ENCODE measurements around the gene SDR39U1.

The SDR39U1 gene

DNA sequence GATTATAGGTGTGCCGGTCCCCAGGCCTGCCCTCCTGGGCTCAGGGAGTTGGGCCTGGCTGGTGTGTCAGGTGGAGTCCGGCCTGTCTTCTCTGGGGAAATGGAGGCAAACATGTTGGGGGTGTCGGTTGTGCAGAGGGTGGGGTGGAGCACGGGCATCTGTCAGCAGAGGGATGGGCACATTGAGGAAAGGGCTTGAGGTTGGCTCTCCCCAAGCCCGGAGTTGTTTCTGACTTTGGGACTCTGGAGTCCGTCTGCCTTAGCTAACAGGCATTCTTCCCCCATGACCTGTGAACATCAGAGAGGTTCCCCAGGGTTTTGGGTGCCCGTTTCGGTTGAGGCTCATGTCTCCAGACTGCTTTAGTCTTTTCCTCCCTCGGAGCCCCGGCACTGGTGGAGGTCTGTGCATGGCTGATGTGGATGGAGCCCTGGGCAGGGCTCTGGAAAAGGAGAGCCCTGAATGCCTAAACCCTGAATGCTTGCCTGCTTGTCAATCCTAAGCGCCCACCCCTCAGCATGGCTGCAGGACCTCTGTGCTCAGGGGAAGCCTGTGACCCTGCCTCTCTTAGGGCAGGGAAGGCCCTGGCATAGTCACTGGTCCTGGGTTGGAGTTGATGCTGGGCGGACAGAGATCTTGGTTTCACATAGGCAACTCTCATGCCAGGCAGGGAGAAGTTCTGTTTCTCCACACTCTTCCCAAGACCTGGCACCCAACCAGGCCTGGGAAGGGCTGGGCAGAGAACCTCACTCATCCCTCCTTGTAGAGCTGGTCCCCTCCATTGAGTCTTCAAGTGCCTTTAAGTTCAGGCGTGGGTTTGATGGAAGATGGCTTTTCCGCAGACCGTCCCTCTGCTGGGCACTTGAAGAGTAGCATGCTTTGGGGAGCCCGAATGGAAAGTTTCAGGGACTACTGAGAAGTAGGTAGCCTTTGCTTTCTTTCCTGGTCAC is 30.9 kb downstream of the SDR39U1 start:
- no peak for DNase-seq (ENCODE audit: low read depth in 2 of 2)

DNA sequence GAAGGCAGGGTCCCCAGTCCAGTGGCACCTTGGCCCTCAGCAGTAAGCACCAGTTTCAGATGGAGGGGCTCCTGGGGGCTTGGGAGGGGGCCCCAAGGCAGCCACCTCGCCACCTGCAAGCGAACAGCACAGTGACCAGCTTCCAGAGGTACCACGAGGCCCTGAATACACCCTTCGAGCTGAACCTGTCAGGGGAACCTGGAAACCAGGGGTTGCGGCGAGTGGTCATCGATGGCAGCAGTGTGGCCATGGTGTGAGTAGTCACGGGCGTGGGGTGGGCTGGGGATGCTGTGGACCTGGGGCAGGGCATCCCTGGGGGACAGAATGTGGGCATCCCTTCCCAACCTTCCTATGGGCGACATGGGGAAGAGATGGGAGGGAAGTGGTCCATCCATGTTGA is 32.6 kb downstream of the SDR39U1 start:
- DNase-seq (ENCODE audit: low read depth in 2 of 2), result no peak

DNA sequence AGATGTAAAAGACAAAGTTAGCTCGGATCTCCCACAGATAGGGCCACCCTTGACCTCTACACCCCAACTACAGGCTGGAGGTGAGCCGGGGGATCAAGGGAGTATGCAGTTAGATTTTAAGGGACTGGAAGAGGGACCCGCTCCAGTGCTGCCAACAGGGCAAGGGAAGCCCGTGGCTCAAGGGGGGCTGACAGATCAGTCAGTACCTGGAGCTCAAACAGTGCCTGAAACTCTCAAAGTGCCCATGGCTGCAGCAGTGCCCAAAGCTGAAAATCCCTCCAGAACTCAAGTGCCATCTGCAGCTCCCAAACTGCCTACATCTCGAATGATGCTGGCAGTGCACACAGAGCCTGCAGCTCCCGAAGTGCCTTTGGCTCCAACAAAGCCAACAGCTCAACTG is 33.4 kb downstream of the SDR39U1 start:
- no peak for DNase-seq (ENCODE audit: low read depth in 2 of 2)

DNA sequence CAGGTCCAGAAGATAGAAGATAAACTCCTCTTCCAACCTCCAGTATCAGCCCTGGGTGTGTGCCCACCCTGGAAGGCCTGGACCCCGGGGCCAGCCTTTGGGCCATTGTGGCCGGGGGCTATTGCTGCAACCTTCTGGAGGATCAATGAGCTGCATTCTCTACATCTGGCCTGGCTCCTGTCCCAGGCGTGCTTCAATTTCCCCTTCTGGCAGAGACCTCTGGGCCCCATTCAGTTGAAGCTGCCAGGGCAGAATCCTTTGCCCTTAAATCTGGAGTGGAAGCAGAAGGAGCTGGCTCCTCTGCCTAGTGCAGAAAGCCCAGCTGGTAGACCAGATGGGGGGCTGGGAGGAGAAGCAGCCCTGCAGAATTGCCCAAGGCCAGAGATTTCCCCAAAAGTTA is 33.8 kb downstream of the SDR39U1 start:
- DNase-seq (ENCODE audit: low read depth in 2 of 2), result no peak

DNA sequence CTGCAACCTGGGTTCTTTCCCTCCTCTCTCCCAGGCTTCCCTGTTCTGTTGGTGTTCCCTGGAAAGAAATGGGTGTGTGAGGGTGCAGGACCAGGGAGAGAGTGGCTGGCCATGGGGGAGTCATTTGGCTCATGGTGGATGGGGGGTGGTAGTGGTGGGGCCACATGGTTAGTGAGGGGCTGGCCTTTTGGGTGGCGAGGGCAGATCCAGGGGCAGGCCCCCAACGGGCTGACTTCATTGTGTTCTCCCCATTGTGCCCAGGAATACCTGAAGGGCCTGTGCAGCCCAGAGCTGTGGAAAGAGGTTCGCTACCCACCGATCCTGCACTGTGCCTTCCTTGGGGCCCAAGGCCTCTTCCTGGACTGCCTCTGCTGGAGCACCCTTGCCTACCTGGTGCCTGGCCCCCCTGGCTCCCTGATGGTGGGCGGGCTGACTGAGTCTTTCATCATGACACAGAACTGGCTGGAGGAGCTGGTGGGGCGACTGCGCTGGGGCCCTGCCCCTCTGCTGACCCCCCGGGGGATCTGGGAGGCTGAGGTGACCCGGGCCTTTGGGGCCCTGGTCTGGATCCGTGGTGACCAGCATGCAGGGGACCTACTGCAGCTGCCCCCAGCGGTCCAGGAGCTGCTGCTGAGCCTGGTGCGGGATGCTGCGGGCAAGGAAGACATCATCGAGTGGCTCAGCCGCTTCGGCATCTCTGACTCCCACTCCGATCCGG is 34.8 kb downstream of the SDR39U1 start:
- no peak for DNase-seq (ENCODE audit: low read depth in 2 of 2)

DNA sequence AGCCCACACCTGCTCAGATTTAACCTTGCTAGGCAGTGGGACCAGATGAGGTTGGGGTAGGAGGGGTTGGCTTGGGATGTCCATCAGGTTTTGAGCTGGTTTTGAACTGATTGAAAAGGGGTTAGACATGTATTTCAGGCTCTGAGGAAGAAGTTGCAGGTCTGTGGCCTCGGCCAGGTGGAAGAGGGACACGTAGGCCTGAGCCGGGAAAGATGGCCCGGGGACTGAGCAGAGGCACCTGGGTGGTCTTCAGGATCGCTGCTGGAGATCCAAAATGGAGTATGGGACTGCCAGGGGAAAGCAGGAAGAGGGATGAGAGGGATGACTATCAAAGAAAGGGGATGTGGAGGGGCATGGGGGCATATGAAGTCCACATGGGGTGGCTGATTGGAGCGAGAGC is 36.2 kb downstream of the SDR39U1 start:
- no peak for DNase-seq (ENCODE audit: low read depth in 2 of 2)

DNA sequence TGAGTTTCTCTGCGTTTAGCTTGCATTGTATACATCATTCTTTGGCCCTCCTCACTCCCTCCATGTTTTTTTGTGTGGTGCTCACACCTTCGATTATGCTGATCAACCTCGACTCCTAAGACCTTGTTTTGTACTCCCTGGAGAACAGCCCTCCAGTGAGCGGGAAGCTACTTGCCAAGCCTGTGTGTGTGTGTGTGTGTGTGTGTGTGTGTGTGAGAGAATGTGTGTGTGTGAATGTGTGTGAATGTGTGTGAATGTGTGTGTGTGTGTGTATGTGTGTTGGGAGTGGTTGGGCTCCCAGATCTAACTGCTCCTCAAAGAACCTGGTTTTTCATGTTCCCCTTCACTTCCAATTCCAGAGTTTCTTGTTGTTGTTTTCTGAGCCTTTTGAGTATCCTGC is 37.8 kb downstream of the SDR39U1 start:
- DNase-seq (ENCODE audit: low read depth in 2 of 2), result no peak

DNA sequence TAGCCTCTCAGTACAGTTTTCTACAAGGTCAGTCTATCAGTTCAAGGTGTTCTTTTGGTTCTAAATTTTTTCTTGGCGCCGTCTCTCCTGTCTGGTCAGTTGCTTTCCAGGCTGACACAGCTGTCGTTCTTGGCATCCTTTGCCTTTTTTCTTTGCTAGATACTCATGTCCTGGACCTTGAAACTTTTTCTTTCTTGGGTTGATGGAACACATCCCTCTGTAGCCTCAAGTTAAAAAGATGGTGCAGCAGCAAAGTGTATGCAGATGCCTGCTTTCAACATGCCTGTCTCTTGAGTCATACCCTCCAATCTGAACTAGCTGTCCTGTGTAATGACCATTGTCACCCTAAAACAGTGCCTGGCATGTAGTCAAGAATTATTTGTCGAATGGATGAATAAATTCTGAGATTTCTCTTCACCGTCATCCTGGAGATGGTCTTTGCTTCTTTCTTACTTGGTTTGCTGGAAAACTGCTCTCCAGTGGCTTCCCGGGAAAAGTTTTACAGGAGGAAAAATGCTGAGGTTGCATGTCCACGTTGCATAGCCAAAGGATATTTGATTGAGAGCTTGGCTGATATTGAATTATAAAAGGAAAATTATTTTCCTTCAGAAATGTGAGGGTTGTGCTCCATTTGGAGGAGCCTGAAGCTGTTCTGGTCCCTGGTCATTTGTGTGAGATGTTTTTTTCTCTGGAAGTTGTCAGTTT is 39.1 kb downstream of the SDR39U1 start:
- DNase-seq (ENCODE audit: low read depth in 2 of 2), result no peak

DNA sequence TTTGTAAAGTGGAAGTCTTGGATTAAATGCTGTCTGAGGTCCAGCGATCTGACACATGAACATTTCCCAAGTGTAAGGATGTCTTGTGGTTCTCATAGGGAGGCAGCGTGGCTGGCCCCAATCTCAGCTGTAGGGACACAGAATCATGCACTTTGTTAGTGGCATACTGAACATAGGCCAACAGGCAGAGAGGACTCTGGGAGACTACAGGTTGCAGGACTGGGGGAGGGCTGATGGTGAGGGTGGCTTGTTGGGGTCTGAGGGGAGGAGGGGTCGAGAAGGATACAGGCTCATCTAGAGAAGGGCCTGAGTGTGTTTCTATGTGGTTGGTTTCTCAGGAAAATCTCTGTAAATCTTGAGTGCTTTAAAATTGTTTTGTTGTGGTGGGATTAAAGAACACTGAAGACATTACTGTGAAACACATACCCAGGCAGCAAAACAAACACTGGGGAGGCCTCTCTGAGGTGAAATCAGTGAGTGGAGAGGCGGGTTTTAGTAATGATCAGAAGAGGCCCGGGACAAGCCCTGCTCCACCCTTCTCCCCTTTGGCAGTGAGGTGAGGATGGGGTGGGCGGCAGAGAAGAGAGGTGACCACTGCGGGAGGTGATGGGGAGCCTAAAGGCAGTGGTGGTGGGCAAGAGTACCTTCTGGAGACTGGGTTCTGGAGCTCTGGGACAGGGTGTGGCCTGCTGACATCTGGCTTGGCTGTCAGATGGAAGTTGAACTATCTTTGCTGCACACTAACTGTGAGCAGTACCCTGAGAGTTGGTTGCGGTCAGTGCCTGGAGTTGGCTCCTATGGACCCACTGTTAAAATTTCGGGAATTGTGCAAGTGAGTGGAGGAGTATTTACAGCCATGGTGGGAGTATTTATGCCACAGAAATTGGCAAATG is 40.5 kb downstream of the SDR39U1 start:
- DNase-seq (ENCODE audit: low read depth in 2 of 2), result no peak

DNA sequence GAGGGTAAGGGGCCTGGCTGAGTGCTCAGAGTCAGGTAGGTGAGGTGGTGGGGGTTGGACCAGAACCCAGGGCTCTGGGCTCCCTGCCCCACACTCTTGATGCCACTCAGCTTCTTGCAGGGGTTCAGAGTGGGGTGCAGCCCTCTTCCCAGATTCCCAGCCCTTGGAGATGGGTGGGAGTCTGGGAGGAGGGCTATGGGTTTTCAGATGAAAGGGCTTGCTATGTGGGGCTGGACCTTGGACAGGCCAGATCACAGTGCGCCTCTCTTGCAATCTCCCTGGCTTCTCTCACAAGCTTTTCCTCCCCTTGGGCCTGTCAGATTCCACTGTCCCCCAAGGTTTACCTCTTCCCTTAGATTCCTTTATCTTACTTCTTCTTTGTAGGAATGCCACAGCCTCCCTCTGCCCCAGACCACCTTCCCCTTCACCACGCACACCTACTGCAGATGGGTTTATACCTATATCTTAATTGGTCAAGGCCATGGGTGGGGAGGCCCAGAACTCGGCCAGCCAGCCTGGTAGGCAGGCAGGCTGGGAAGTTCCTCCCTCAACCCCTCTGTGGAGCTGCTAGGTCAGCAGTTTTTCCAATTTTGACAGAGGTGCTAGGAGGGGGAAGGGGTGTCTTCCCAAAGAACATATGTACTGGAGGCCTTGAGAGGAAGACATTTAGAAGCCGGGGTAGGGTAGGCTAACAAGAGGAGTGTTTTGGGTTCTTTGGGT is 42.4 kb downstream of the SDR39U1 start:
- DNase-seq (ENCODE audit: low read depth in 2 of 2), result no peak

DNA sequence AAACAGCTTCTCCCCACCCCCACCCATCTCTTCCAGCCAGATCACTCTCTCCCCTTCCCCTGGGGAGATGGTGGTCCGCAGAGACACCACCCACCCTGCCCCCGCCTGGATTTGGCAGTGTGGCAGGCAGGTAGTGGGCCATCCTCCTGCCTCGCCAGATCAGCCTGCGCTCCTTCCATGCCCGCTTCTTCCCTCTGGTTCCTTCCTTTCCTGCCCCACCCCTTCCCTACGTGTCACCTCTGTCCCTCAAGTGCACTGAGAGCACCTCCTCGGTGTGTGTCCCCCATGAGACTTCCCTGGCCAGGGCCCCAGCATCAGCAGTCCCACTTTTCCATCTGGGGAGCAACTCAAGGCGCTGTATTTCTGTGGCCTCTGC is 43.1 kb downstream of the SDR39U1 start:
- no peak for DNase-seq (ENCODE audit: low read depth in 2 of 2)

DNA sequence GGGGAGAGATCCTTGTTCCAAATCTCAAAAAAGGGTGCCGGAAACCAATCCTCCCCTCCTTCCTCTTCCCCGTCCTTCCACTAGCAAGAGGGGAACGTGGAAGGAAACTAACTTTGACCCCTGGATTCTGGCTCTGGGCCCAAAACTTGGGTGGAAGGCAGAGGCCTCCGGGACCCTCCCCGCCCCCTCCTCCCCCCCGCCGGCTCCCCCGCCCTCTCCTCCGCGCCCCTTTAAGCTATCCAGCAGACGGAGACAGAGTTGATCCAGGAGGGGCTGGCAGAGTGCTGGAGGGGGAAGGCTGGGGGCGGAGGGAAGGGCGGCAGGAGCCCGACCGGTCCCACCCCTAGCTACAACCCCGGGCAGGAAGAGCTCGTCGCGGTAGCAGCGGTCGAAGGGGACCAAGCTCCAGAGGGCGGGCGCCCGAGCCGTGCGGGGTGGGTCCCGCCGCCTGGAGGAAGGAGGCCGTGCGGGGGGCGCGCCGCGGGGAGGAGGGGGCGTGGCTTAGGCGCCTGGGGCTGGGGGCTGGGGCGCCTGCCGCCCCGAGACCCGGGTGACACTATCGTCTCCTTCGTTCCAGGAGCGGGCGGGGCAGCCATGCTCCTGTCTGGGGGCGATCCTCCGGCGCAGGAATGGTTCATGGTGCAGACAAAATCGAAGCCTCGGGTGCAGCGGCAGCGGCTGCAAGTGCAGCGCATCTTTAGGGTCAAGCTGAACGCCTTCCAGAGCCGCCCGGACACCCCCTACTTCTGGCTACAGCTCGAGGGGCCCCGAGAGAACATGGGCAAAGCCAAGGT is 43.7 kb downstream of the SDR39U1 start, which contains the start of gene NYNRIN:
Gene NYNRIN (plus strand): TSS at position 351 of the 794 bp plus-strand sequence. CDS start 244 bp downstream, at position 595.
- no peak for DNase-seq (ENCODE audit: low read depth in 2 of 2)

DNA sequence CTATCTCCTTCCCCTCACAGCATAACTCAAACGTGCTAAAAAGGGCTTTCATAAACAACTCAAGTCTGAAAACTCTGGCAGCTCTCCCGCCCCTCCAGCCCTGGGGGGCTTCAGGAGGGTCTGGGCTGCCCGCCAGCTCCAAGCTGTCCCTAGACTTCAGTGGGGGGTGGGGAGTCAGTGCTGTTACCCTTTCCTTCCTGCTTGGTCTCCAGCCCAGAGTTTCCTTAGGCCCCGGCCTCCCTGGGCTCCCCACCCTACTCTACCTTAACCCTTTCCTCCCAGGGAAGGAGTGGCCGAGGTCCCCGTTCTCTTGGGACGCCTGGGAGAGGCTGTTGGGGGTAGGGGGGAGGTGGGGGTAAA is 44.3 kb downstream of the SDR39U1 start:
- no peak for DNase-seq (ENCODE audit: low read depth in 2 of 2)

DNA sequence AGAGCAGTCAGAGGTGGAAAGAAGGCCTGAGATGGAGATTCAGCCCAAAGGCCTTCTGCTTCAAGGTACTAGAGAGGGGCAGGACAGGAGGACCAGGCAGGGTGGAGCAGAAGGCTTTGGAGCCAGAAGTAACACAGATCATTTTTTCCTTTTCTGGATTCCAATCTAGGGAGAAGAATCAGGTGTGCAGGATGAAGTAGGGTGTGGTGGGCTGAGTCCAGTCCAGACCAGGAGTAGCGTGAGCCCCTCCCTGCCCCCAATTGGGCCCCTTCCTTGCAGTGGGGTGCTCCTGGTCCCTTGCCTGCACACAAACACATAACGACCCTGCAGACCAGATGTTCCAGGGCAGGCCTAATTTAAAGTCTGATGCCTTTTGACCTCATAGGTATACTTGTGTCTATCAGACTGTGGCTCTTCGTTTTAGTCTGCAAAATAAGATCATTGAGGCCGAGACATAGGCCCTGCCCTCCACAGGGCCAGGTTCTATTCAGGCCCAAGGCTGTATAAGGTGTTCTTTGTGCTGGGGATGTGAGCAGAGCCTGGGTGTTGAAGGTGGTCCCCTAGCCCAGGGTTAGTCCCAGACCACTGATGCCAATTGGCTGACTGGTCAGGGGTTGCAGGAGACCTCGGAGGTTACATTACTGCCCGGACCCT is 44.8 kb downstream of the SDR39U1 start:
- DNase-seq (ENCODE audit: low read depth in 2 of 2), result no peak

DNA sequence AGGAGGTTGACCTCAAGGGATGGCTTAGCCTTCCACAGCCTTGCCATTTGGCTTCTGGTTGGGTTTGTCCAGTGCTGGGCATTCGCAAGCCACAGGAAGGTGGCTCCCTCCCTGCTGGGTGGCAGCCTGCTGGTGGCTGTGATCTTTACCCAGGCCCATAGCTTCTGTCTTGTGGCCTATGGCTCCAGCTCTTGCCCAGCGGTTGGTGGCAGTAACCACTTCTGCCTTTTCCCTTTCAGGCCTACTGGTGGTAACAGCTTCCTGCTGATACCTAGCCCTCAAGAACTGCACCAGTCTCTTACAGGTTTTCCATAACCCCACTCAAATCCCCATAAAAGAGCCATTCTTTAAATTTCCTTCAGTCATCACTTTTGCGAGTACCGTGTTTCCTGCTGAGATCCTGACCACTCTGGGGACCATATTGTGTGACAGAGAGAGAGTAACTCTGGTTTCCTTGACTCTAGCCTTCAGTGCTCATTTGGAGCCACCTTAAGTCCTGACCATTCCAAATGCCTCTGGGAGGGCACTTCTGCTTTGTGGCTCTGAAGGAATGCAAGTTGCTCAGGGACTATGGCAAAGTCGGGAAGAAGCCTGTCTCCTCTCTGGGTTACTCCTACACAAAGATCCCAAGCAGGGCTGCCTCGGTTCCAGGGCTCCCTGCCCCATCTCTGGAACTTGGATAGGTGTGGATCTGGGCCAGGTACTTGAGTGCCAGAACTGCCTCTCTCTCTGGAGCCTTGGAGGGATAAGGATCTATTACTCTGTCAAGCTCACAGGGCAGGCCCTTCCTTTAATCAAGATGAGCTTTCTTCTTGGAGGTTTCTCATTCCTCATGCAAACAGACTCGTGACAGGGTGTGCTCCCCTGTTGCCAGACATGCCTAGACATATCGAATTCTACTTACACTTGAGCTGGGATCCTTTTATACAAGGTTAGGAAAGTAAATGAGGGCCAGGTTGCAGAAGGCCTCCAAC is 46.7 kb downstream of the SDR39U1 start:
- no peak for DNase-seq (ENCODE audit: low read depth in 2 of 2)

DNA sequence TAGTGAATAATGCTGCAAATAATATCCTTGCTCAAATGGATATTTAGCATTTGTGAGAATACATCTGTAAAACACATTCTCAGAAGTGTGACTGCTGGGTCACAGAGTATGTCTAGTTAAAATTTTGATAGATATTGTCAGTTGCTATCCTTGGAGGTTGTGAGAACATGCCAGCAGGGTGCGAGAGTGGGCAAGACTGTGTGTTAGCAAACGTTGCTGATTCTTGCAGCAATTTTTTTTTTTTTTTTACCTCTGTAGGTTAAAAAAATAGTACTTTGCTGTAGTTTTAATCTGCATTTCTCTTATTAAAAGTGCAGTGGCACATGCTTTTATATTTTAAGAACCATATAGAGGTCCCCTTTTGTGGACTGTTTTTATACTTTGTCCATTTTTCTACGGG is 48.3 kb downstream of the SDR39U1 start:
- no peak for DNase-seq (ENCODE audit: low read depth in 2 of 2)

DNA sequence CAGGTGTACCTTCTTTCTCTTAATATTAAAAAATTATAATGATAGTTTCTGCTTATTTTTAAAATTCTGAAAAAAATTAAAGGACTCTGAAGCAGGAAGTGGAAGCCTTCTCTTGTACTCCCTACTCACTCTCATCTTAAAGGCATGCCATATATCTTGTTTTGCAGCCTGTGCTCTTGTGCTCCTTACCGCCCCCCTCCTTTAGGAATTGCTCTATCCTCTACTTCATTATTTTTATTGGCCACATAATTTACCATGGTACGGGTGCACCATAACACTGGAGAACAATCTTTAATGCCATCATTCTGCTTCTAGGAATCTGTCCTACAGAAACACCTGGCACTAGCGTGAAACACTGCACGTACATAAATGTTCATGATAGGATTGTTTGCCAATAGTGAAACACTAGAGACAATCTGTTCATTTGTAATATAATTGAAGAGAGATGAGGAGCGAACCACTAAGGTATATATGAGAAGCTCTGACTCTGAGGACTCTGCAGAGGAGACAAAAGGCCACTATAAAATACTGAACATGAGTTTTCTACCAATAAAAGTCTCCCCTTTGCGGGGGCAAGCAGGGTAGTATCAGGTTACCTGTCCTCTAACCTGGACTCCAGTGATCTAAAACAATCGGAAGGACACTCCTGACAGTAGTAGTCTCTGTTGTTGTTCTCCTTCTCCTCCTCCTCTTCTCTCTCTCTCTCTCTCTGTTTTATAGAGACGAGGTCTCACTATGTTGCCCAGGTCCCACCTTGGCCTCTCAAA is 50.1 kb downstream of the SDR39U1 start:
- DNase-seq (ENCODE audit: low read depth in 2 of 2), result no peak
